Liver (tissue), 3 donors: Measurements from ENCODE around the gene CALM3.

ENCODE experiments used
- CTCF ChIP-seq: fragments of 150-350 bp; IDR thresholded peaks from 2 replicates; pipeline ENCODE4 v1.5.1; 2017; ENCODE audit warnings: improper control_type of control experiment, low read depth, low read length; ENCODE audit not compliant: missing input control
- FOXA1 ChIP-seq: IDR thresholded peaks from 2 replicates; pipeline ENCODE4 v1.6.1; 2016; ENCODE audit warnings: antibody characterized with exemption
- GABPA ChIP-seq, 2 donors: IDR thresholded peaks in 1 of 2; conservative IDR thresholded peaks in 1 of 2; 2 replicates each; pipeline ENCODE4 v1.6.1; 2016; ENCODE audit warnings: antibody characterized with exemption in 2 of 2, mild to moderate bottlenecking in 1 of 2, moderate library complexity in 1 of 2
- MAX ChIP-seq: IDR thresholded peaks from 2 replicates; pipeline ENCODE4 v1.6.1; 2016; ENCODE audit warnings: antibody characterized with exemption
- TAF1 ChIP-seq: conservative IDR thresholded peaks from 2 replicates; pipeline ENCODE4 v1.6.1; 2016; ENCODE audit warnings: antibody characterized with exemption, mild to moderate bottlenecking
- YY1 ChIP-seq: IDR thresholded peaks from 2 replicates; pipeline ENCODE4 v1.6.1; 2016; ENCODE audit warnings: antibody characterized with exemption, mild to moderate bottlenecking
- donor health status: healthy.
- donor health status: healthy.

- TF ChIP-seq CTCF (no peak), YY1 (no peak), TAF1 (no peak), MAX (no peak), FOXA1 (no peak), GABPA (IDR thresholded peaks at IDR 0.05 in 1 of 2, conservative IDR thresholded peaks at IDR 0.05 in 1 of 2) (no peak)
Measured at GRCh38 chr19:46586294-46586693, 14.8 kb upstream of the CALM3 start.
